ENCODE measurements around the gene ENPP7. TPM values are rescaled to one million over a fixed set of nuclear protein-coding genes. Genes with fewer than 3 reads are reported as not detected.

Gene ENPP7
- total RNA-seq, 2 donors from 2014 or later, result not detected

DNA sequence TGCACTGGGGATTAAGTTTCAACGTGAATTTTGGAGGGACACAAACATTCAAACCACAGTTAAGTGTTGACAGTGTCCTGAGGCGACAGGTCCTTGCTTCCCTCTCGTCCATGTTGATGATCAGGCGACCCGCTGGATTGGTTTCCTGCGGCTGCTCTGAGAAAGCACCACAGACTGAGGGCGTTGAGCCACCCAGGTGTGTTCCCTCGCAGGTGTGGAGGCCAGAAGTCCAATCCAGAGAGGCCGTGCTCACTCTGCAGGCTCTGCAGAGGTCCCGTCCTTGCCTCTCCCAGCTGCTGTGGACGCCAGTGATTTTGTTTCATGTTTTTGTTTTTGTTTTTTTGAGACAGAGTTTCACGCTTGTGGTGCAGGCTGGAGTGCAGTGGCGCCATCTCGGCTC, 24.8 kb downstream of the ENPP7 start:
- WGBS, 2 donors, result 81 to 85% methylated on average over 14 of the region's 14 CpGs

DNA sequence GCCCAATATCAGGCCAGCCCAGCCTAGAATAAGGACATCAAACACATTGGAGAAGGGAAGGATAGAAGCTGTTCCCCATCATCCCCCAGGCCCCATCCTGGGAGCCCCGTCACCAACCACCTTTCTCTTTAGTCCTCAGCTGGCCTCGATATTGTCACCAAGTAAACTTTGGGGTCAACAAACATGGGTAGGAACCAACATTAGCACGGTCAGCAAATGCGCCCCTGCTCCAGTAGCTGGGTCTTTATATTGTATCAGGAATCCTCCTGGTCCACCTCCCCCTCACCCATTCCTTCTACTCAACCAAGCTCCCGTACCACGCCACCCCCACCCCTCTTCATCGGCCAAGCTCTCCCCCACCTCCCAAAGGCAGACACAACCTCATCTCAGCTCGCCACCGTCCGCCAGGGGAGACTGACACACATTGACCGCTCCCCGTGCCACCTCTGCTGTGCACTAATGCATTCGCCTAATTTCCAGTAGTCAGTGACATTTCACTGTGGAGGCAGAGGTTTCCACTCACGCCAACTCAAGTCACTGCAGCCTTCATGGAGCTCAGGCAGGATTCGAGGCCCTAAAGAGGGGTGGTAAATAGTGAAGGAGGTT, 26.5 kb downstream of the ENPP7 start:
- H3K36me3 ChIP-seq (replicated peaks in 1 of 2; ENCODE audit: insufficient read depth in 1 of 2, low read depth in 2 of 2), result no peaks in the 10 kb centered on the region
- H3K27me3 ChIP-seq, result no peaks in the 10 kb centered on the region
- ATAC-seq (no peak), DNase-seq (no peak)
- H3K4me1 ChIP-seq, result no peaks in the 10 kb centered on the region
- intact Hi-C loops (cut with DNase I), result no loop called here
- H3K27ac ChIP-seq, result no peak overlapping the region
- WGBS, 2 donors, result 89% methylated on average over 15 of the region's 15 CpGs
- no peak for TF ChIP-seq POLR2A (IDR thresholded peaks at IDR 0.05)
- TF ChIP-seq, protein P1, sequence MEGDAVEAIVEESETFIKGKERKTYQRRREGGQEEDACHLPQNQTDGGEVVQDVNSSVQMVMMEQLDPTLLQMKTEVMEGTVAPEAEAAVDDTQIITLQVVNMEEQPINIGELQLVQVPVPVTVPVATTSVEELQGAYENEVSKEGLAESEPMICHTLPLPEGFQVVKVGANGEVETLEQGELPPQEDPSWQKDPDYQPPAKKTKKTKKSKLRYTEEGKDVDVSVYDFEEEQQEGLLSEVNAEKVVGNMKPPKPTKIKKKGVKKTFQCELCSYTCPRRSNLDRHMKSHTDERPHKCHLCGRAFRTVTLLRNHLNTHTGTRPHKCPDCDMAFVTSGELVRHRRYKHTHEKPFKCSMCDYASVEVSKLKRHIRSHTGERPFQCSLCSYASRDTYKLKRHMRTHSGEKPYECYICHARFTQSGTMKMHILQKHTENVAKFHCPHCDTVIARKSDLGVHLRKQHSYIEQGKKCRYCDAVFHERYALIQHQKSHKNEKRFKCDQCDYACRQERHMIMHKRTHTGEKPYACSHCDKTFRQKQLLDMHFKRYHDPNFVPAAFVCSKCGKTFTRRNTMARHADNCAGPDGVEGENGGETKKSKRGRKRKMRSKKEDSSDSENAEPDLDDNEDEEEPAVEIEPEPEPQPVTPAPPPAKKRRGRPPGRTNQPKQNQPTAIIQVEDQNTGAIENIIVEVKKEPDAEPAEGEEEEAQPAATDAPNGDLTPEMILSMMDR (IDR thresholded peaks at IDR 0.05), result no peak
- H3K9me3 ChIP-seq, result no peaks in the 10 kb centered on the region
- no peak overlapping the region for H3K4me3 ChIP-seq

More for the DNA sequence above, 24.8 kb downstream of the ENPP7 start:
- intact Hi-C loops (cut with DNase I), result no loop called here
- Histone ChIP-seq H3K36me3 (replicated peaks in 1 of 2; ENCODE audit: insufficient read depth in 1 of 2, low read depth in 2 of 2) (no peaks in the 10 kb centered on the region), H3K9me3 (no peaks in the 10 kb centered on the region), H3K4me3 (no peak overlapping the region), H3K27me3 (no peaks in the 10 kb centered on the region), H3K4me1 (no peaks in the 10 kb centered on the region), H3K27ac (no peak overlapping the region)
- TF ChIP-seq, protein P1 (IDR thresholded peaks at IDR 0.05), result no peak
- no peak for TF ChIP-seq POLR2A (IDR thresholded peaks at IDR 0.05)
- DNase-seq, result no peak
- no peak for ATAC-seq

DNA sequence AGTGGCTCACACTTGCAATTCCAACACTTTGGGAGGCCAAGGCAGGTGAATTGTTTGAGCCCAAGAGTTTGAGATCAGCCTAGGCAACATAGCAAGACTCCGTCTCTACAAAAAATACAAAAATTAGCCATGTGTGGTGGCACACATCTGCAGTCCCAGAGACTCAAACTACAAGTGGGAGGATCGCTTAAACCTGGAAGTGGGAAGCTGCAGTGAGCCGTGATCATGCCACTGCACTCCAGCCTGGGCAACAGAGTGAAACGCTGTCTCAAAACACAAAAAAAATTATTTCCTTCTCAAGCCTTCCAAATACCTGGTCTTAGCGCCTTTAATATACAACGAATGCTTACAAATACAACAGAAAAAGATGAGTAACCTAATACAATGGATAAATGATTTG, 27.5 kb downstream of the ENPP7 start:
- ATAC-seq (no peak), DNase-seq (no peak)
- Histone ChIP-seq H3K9me3 (no peaks in the 10 kb centered on the region), H3K27ac (no peak overlapping the region), H3K4me1 (no peaks in the 10 kb centered on the region), H3K27me3 (no peaks in the 10 kb centered on the region), H3K36me3 (replicated peaks in 1 of 2; ENCODE audit: insufficient read depth in 1 of 2, low read depth in 2 of 2) (no peaks in the 10 kb centered on the region), H3K4me3 (no peak overlapping the region)
- TF ChIP-seq, protein P1 (IDR thresholded peaks at IDR 0.05), result no peak
- no peak for TF ChIP-seq POLR2A (IDR thresholded peaks at IDR 0.05)
- WGBS, 2 donors, result 86 to 90% methylated on average over 6 of the region's 6 CpGs
- intact Hi-C loops (cut with DNase I), result no loop called here

DNA sequence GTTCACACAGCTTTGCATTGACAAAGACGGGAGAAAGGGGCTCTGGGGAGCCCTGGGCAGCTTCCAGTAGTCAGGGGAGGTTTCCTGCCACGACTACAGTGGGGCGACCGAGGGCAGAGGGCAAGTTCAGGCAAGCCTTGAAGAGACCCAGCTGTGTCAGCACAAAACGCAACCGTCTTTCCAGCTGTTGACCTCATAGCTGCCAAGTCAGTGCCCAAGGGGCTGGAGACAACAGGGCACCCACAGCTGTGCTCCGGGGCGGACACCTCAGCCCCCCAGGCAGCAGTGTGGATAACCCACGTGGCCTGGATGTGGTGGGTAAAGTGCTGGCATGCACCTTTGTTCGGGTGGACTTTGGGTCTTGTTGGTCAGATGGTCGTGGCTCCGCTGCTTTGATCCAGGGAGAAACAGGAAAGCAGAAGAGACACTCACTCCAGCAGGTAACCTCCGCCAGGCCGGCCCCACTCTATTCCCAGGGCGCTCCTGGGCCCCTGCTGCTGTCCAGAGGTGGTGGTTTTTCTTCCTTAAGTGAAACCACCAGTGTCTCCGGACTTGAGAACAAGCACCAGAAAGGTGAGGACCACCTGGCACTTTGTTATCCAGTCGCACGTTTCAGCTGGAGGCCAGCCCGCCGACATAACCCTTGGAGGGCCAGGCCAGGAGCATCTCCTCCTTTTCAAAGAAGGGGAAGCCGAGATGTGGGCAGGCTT, 29.6 kb downstream of the ENPP7 start:
- 79 to 80% methylated on average over 8 to 21 of the region's 21 CpGs for WGBS, 2 donors

More for the DNA sequence above, 29.6 kb downstream of the ENPP7 start:
- H3K4me1 ChIP-seq, result no peaks in the 10 kb centered on the region
- no peaks in the 10 kb centered on the region for H3K9me3 ChIP-seq
- H3K27me3 ChIP-seq, result no peaks in the 10 kb centered on the region
- no peak overlapping the region for H3K4me3 ChIP-seq
- H3K27ac ChIP-seq, result no peak overlapping the region
- H3K36me3 ChIP-seq (replicated peaks in 1 of 2; ENCODE audit: insufficient read depth in 1 of 2, low read depth in 2 of 2), result no peaks in the 10 kb centered on the region
- intact Hi-C loops (cut with DNase I), result no loop called here
- no peak for TF ChIP-seq POLR2A (IDR thresholded peaks at IDR 0.05)
- TF ChIP-seq, protein P1 (IDR thresholded peaks at IDR 0.05), result no peak
- ATAC-seq (no peak), DNase-seq (no peak)
